ENCODE results near the gene RAI14.

Gene RAI14

GRCh38 chr5:34616651-34617050 lies 39.5 kb upstream of the RAI14 start:
- DNase-seq (ENCODE audit: low spot score) = no peak
- no peak for TF ChIP-seq CTCF (IDR thresholded peaks at IDR 0.05; ENCODE audit: extremely low read depth, missing control alignments)

GRCh38 chr5:34618371-34619065 lies 37.6 kb upstream of the RAI14 start:
- no peak for TF ChIP-seq CTCF (IDR thresholded peaks at IDR 0.05; ENCODE audit: extremely low read depth, missing control alignments)

GRCh38 chr5:34620185-34620584 lies 35.9 kb upstream of the RAI14 start:
- TF ChIP-seq CTCF (IDR thresholded peaks at IDR 0.05; ENCODE audit: extremely low read depth, missing control alignments) = no peak
- DNase-seq (ENCODE audit: low spot score) = no peak

More at GRCh38 chr5:34618371-34619065, 37.6 kb upstream of the RAI14 start:
- no peak for DNase-seq (ENCODE audit: low spot score)

GRCh38 chr5:34621277-34622097 lies 34.6 kb upstream of the RAI14 start:
- DNase-seq (ENCODE audit: low spot score) = no peak
- TF ChIP-seq CTCF (IDR thresholded peaks at IDR 0.05; ENCODE audit: extremely low read depth, missing control alignments) = no peak

GRCh38 chr5:34622098-34622400 lies 34.1 kb upstream of the RAI14 start:
- DNase-seq (ENCODE audit: low spot score) = no peak
- no peak for TF ChIP-seq CTCF (IDR thresholded peaks at IDR 0.05; ENCODE audit: extremely low read depth, missing control alignments)

- DNase-seq (ENCODE audit: low spot score) = no peak
- no peak for TF ChIP-seq CTCF (IDR thresholded peaks at IDR 0.05; ENCODE audit: extremely low read depth, missing control alignments)
Measured at GRCh38 chr5:34624691-34625090, 31.4 kb upstream of the RAI14 start.

GRCh38 chr5:34625246-34625645 lies 30.9 kb upstream of the RAI14 start:
- no peak for DNase-seq (ENCODE audit: low spot score)
- TF ChIP-seq CTCF (IDR thresholded peaks at IDR 0.05; ENCODE audit: extremely low read depth, missing control alignments) = no peak
